ENCODE measurements around the gene OR2V1. TPM values are rescaled to one million over a fixed set of nuclear protein-coding genes. Genes with fewer than 3 reads are reported as not detected.
"Not testable (repeated sequence)": the region's sequence is repeated elsewhere in the genome, so short reads cannot be mapped to it uniquely, and the experiment has no call there.

OR2V1 gene
- total and polyA plus RNA-seq, 10 donors, result not detected

DNA sequence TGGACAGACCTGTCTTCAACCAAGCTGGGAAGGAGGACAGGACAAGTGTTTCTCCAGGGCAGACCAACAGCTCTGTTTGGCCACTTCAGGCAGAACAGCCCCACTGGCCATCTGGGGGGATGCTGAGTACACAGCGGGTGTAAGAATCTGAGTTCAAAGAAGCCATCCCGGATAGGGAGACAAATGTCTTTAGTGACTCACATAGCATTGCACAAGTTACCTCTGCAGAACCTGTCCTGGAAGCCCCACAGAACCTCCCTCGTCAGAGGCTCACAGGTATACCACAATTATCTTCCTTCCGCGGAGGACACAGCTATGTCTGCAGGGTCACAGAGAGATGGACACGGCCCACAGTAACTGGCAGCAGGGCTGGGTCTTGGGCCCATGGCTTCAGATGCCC is 18.4 kb upstream of the OR2V1 start:
- H3K27me3 ChIP-seq (replicated peaks in 1 of 7), result peaks cover 0 to 62% (median 3%) of the 10 kb centered on the region in 7 donors
- DNase-seq, result no peak
- no peak overlapping the region for H3K4me3 ChIP-seq
- no peak for TF ChIP-seq POLR2AphosphoS5 (IDR thresholded peaks at IDR 0.05)
- no peak for TF ChIP-seq CTCF (IDR thresholded peaks at IDR 0.05 in 8 of 11, conservative IDR thresholded peaks at IDR 0.05 in 3 of 11)
- TF ChIP-seq POLR2A (IDR thresholded peaks at IDR 0.05), result no peak
- intact Hi-C loops (cut with DNase I; ENCODE audit: low total_unique reads), result no loop called here
- H3K27ac ChIP-seq, result no peak overlapping the region
- no peaks in the 10 kb centered on the region for H3K4me1 ChIP-seq
- H3K36me3 ChIP-seq, result no peaks in the 10 kb centered on the region
- WGBS, 5 donors, result 82 to 91% (median 89%) methylated on average over 6 of the region's 6 CpGs
- peaks cover 0 to 8% (median 0%) of the 10 kb centered on the region in 8 donors for H3K9me3 ChIP-seq

- H3K4me1 ChIP-seq; H3K36me3 ChIP-seq; DNase-seq; H3K9me3 ChIP-seq; intact Hi-C loops (cut with DNase I; ENCODE audit: low total_unique reads); H3K4me3 ChIP-seq; H3K27ac ChIP-seq: not testable (repeated sequence)
- WGBS, 5 donors, result 35 to 57% (median 51%) methylated on average over 6 to 7 of the region's 7 CpGs
- H3K27me3 ChIP-seq (replicated peaks in 1 of 7), result peaks cover 0 to 82% (median 3%) of the 10 kb centered on the region in 7 donors
These were observed 16.1 kb upstream of the OR2V1 start, which contains the start of gene OR2V2 for GRCh38 chr5:181146927-181147636. OR2V2 (plus strand) TSS chr5:181147586; CDS start chr5:181154943, 7,357 bp downstream.

DNA sequence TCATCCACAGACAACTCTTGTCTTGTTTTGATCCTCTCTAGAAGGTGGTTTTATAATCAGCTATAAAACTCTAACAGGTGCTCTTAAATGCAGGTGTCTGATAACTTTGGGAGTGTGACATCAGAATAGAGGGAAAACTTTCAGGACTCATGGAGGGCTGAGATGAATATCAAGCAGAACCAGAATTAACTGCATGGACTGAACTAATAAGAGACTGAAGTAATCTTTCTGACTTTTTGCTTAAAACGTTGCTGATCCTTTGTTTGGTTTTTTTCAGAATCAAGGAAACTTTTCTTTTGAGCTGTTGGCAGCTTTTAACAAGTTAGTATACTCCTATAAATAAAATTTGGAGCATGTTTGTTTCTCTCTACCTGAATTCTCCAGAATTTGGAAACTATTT is 14.2 kb upstream of the OR2V1 start:
- H3K27me3 ChIP-seq (replicated peaks in 1 of 7), result peaks cover 0 to 72% (median 3%) of the 10 kb centered on the region in 7 donors
- H3K4me3 ChIP-seq, result no peak overlapping the region
- TF ChIP-seq CTCF (IDR thresholded peaks at IDR 0.05 in 8 of 11, conservative IDR thresholded peaks at IDR 0.05 in 3 of 11) (no peak), POLR2A (IDR thresholded peaks at IDR 0.05) (no peak), POLR2AphosphoS5 (IDR thresholded peaks at IDR 0.05) (no peak)
- WGBS, 5 donors, result 37 to 67% (median 63%) methylated on average over 1 of the region's 1 CpG
- peaks cover 0 to 9% (median 0%) of the 10 kb centered on the region in 8 donors for H3K9me3 ChIP-seq
- DNase-seq, result no peak
- H3K4me1 ChIP-seq, result no peaks in the 10 kb centered on the region
- intact Hi-C loops (cut with DNase I; ENCODE audit: low total_unique reads), result no loop called here
- H3K36me3 ChIP-seq, result no peaks in the 10 kb centered on the region
- no peak overlapping the region for H3K27ac ChIP-seq

DNA sequence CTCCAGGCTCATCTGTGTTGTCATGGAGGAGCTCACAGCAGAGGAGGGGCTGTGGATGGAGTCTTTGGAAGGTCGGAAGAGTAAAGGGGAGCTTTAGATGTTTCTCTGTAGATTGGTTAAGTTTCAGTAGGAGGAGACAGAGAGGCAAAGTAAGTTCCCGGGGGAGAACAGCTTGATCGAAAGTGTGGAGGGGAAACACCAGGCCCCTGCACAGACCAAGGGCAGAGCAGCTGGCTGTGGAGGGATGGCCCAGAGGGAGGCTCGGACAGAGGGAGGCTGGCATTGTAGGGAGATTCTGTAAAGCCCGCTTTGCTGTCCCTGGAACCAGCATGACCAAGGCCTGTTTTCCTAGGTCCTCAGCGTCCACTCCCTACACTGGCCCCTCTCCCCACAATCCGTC is 11.1 kb upstream of the OR2V1 start:
- TF ChIP-seq POLR2A (IDR thresholded peaks at IDR 0.05) (no peak), CTCF (IDR thresholded peaks at IDR 0.05 in 8 of 11, conservative IDR thresholded peaks at IDR 0.05 in 3 of 11) (no peak), POLR2AphosphoS5 (IDR thresholded peaks at IDR 0.05) (no peak)
- Histone ChIP-seq H3K4me1 (no peaks in the 10 kb centered on the region), H3K27ac (no peak overlapping the region), H3K27me3 (replicated peaks in 1 of 7) (peaks cover 0 to 43% (median 0%) of the 10 kb centered on the region in 7 donors), H3K36me3 (no peaks in the 10 kb centered on the region), H3K4me3 (no peak overlapping the region), H3K9me3 (peaks cover 0 to 26% (median 10%) of the 10 kb centered on the region in 8 donors)
- intact Hi-C loops (cut with DNase I; ENCODE audit: low total_unique reads), result no loop called here
- DNase-seq, result no peak
- WGBS, 5 donors, result 74 to 88% (median 77%) methylated on average over 6 to 7 of the region's 7 CpGs
